HG02943 (cell line): ENCODE measurements around the gene KCNMB1.

Experiments
- ATAC-seq: cut with Tn5 transposase; IDR thresholded peaks from one replicate; pipeline ENCODE4 v1.9.1; 2021; ENCODE audit warnings: mild to moderate bottlenecking, low read depth, moderate library complexity; ENCODE audit not compliant: unreplicated experiment

The KCNMB1 gene

GRCh38 chr5:170416526-170416925 lies 27.4 kb upstream of the KCNMB1 start:
- no peak for ATAC-seq

- ATAC-seq = no peak
These were observed 25.6 kb upstream of the KCNMB1 start for GRCh38 chr5:170414786-170415185.

GRCh38 chr5:170413897-170414296 lies 24.7 kb upstream of the KCNMB1 start:
- no peak for ATAC-seq

- ATAC-seq = no peak
These were observed 21.9 kb upstream of the KCNMB1 start for GRCh38 chr5:170411100-170411499.

GRCh38 chr5:170410401-170410800 lies 21.2 kb upstream of the KCNMB1 start:
- ATAC-seq = no peak

- ATAC-seq = no peak
These were observed 19.9 kb upstream of the KCNMB1 start for GRCh38 chr5:170408877-170409660.

GRCh38 chr5:170408226-170408625 lies 19.1 kb upstream of the KCNMB1 start:
- no peak for ATAC-seq

GRCh38 chr5:170407062-170407461 lies 17.9 kb upstream of the KCNMB1 start:
- ATAC-seq = no peak

- no peak for ATAC-seq
These were observed 16.6 kb upstream of the KCNMB1 start for GRCh38 chr5:170405817-170406216.

- ATAC-seq = no peak
These were observed 15.2 kb upstream of the KCNMB1 start for GRCh38 chr5:170404398-170404797.

GRCh38 chr5:170403675-170404074 lies 14.5 kb upstream of the KCNMB1 start:
- ATAC-seq = no peak

GRCh38 chr5:170402508-170402907 lies 13.3 kb upstream of the KCNMB1 start:
- ATAC-seq = no peak

- no peak for ATAC-seq
These were observed 7.9 kb upstream of the KCNMB1 start for GRCh38 chr5:170397059-170397458.

GRCh38 chr5:170393958-170394357 lies 4.8 kb upstream of the KCNMB1 start:
- no peak for ATAC-seq

- no peak for ATAC-seq
These were observed 4.1 kb upstream of the KCNMB1 start for GRCh38 chr5:170393235-170393634.

GRCh38 chr5:170390472-170390871 lies 1.3 kb upstream of the KCNMB1 start:
- ATAC-seq = no peak

GRCh38 chr5:170389550-170389892 lies 354 bp upstream of the KCNMB1 start:
- no peak for ATAC-seq

- no peak for ATAC-seq
These were observed 1.2 kb downstream of the KCNMB1 start for GRCh38 chr5:170387775-170388639.

GRCh38 chr5:170386743-170387395 lies 2.3 kb downstream of the KCNMB1 start:
- no peak for ATAC-seq

GRCh38 chr5:170383227-170383626 lies 5.9 kb downstream of the KCNMB1 start:
- ATAC-seq = no peak

GRCh38 chr5:170382790-170383189 lies 6.4 kb downstream of the KCNMB1 start:
- ATAC-seq = no peak
